ENCODE data around the gene MSH3.

MSH3 gene

GRCh38 chr5:80703291-80703690, 48.8 kb downstream of the MSH3 start:
- no peak for DNase-seq
- in situ Hi-C loops (cut with MboI; ENCODE audit: low pct_unique_long_range_greater_than_20kb, low sequenced_read_pairs) = loop anchor here (25.0 kb wide), 1 partner anchor 484 kb away; no protein-coding TSS in a partner anchor

- in situ Hi-C loops (cut with MboI; ENCODE audit: low pct_unique_long_range_greater_than_20kb, low sequenced_read_pairs) = loop anchor here (25.0 kb wide), 1 partner anchor 484 kb away; no protein-coding TSS in a partner anchor
- no peak for DNase-seq
Observed at GRCh38 chr5:80703747-80704146, 49.3 kb downstream of the MSH3 start.

DNA sequence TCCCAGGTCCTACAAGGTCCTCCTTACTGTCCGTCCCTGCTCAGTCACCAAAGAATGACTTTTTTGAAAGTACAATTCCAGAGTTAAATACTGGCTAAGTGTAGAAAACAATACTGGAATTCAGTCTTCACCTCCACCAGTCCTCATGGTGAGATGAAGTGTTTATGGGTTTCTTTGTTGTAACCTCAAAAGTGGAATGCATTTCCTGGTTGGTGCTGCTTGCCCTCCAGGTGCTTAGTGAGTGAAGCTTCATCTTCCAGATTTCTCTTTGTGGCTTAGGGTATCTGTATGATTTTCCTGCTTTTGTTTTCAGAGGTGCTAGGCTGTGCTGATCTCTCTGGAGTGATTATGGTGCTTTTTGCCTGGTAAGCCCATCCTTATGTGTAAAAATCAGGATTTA, 49.8 kb downstream of the MSH3 start:
- in situ Hi-C loops (cut with MboI; ENCODE audit: low pct_unique_long_range_greater_than_20kb, low sequenced_read_pairs) = loop anchor here (25.0 kb wide), 1 partner anchor 483 kb away; no protein-coding TSS in a partner anchor

GRCh38 chr5:80705216-80705769, 50.8 kb downstream of the MSH3 start:
- DNase-seq = no peak
- in situ Hi-C loops (cut with MboI; ENCODE audit: low pct_unique_long_range_greater_than_20kb, low sequenced_read_pairs) = loop anchor here (25.0 kb wide), 1 partner anchor 482 kb away; no protein-coding TSS in a partner anchor

More for the DNA sequence above, 49.8 kb downstream of the MSH3 start:
- DNase-seq = no peak

DNA sequence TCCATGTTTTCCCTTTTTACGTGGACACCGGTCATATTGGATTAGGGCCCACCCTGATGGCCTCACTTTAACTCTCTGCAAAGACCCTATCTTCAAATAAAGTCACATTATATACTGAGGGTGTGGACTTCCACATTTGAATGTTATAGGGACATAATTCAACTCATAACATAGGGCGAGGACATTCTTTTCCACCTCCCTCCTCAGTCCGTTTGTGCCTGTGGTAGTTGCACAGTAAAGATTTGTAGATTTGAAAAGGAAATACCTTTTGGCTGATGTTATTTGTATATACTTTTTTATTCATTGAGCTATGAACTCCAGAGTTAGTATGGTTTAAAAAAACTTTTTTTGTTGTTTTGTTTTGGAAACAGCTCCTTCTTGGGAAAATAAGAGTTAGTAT, 51.3 kb downstream of the MSH3 start:
- no peak for DNase-seq
- in situ Hi-C loops (cut with MboI; ENCODE audit: low pct_unique_long_range_greater_than_20kb, low sequenced_read_pairs) = loop anchor here (25.0 kb wide), 1 partner anchor 482 kb away; no protein-coding TSS in a partner anchor

DNA sequence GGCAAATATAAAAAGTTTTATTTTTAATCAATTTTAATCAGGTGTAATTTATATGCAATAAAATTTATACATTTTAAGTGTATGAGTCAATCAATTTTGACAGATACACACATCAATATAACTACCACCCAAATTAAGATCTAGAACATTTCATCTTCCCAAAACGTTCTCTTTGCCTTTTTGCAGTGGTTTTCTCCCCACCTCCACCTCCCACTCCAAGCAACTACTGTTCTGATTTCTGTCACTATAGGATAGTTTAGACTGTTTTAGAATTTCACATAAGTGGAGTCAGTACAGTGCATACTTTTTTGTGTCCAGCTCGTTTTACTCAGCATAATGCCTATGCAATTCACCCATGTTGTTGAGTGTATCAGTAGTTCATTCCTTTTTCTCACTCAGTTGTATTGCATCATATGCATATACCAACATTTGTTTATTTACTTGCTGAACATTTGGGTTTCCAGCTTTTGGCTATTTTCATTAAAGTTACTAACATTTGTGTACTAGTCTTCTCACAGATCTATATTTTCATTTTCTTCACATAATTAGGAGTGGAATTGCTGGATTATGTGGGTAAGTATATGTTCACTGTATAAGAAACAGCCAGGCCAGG, 52.5 kb downstream of the MSH3 start:
- no peak for DNase-seq
- in situ Hi-C loops (cut with MboI; ENCODE audit: low pct_unique_long_range_greater_than_20kb, low sequenced_read_pairs) = loop anchor here (25.0 kb wide), 1 partner anchor 480 kb away; no protein-coding TSS in a partner anchor

GRCh38 chr5:80707645-80708044, 53.2 kb downstream of the MSH3 start:
- in situ Hi-C loops (cut with MboI; ENCODE audit: low pct_unique_long_range_greater_than_20kb, low sequenced_read_pairs) = loop anchor here (25.0 kb wide), 1 partner anchor 480 kb away; no protein-coding TSS in a partner anchor
- no peak for DNase-seq

DNA sequence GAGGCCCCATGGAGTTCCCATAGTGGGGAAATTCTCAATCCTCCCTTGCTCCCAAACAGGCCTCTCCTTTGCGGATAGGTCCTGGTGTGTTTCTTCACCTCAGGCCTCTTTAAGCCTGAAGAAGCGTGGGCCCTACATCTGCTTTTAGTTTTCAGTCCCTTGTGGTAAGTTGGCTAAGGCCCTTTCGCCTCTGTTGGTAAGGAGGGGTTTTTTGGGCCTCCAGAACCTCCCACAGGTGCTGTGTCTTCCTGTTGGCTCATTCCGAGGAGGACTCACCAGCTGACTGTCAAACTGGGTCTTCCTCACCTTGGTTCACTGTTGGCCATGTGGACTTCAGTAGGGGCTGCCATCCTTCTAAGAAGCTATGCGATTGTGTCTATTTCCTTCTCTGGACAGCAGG, 56.8 kb downstream of the MSH3 start:
- DNase-seq = no peak
- in situ Hi-C loops (cut with MboI; ENCODE audit: low pct_unique_long_range_greater_than_20kb, low sequenced_read_pairs) = loop anchor here (25.0 kb wide), 1 partner anchor 476 kb away; no protein-coding TSS in a partner anchor

GRCh38 chr5:80711938-80712337, 57.5 kb downstream of the MSH3 start:
- peak; percentile 28 for DNase-seq
- in situ Hi-C loops (cut with MboI; ENCODE audit: low pct_unique_long_range_greater_than_20kb, low sequenced_read_pairs) = loop anchor here (25.0 kb wide), 1 partner anchor 475 kb away; no protein-coding TSS in a partner anchor

GRCh38 chr5:80712919-80713318, 58.5 kb downstream of the MSH3 start:
- in situ Hi-C loops (cut with MboI; ENCODE audit: low pct_unique_long_range_greater_than_20kb, low sequenced_read_pairs) = loop anchor here (25.0 kb wide), 1 partner anchor 474 kb away; no protein-coding TSS in a partner anchor
- no peak for DNase-seq

- no peak for DNase-seq
- in situ Hi-C loops (cut with MboI; ENCODE audit: low pct_unique_long_range_greater_than_20kb, low sequenced_read_pairs) = loop anchor here (25.0 kb wide), 1 partner anchor 474 kb away; no protein-coding TSS in a partner anchor
Observed at GRCh38 chr5:80713631-80714030, 59.2 kb downstream of the MSH3 start.

DNA sequence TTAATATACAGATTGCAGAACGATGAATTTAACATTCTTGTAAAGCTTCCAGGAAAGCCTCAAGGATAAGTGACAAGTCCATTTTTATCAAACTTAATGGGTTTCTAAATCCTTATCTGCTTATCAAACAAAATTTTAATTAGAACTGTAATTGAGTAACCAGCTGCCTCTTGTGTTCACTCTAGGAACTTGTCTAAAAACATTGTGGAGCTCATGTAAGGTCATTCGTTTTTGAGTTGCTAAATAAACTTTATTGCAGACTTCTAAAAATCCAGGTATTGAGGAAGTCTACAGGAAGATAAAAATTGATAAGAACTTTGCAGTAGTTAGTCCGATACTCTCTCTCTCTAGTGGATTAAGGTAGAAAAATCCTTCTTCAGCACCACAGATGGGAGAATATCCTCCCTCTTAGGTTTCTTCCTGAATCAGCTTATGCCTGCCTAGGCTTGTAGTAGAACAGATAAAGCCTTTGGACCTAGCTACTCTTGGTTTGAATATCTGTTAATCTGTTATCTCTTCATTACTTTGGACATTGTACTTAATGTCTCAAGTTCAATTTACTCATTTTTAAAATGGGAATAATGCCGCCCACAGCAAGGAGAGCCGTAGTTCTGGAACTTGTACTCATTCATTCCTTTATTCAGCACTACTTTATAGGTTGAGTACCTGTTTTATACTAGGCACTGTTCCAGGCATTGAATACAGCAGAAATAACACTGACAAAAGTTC, 60.3 kb downstream of the MSH3 start:
- DNase-seq = no peak
- in situ Hi-C loops (cut with MboI; ENCODE audit: low pct_unique_long_range_greater_than_20kb, low sequenced_read_pairs) = loop anchor here (25.0 kb wide), 1 partner anchor 473 kb away; no protein-coding TSS in a partner anchor

- no peak for DNase-seq
- in situ Hi-C loops (cut with MboI; ENCODE audit: low pct_unique_long_range_greater_than_20kb, low sequenced_read_pairs) = loop anchor here (25.0 kb wide), 1 partner anchor 471 kb away; no protein-coding TSS in a partner anchor
Observed at GRCh38 chr5:80715887-80716286, 61.4 kb downstream of the MSH3 start.

- DNase-seq = no peak
- in situ Hi-C loops (cut with MboI; ENCODE audit: low pct_unique_long_range_greater_than_20kb, low sequenced_read_pairs) = loop anchor here (25.0 kb wide), 1 partner anchor 467 kb away; no protein-coding TSS in a partner anchor
Observed at GRCh38 chr5:80720181-80720580, 65.7 kb downstream of the MSH3 start.

- in situ Hi-C loops (cut with MboI; ENCODE audit: low pct_unique_long_range_greater_than_20kb, low sequenced_read_pairs) = loop anchor here (25.0 kb wide), 1 partner anchor 464 kb away; no protein-coding TSS in a partner anchor
Observed at GRCh38 chr5:80722916-80723315, 68.5 kb downstream of the MSH3 start.

DNA sequence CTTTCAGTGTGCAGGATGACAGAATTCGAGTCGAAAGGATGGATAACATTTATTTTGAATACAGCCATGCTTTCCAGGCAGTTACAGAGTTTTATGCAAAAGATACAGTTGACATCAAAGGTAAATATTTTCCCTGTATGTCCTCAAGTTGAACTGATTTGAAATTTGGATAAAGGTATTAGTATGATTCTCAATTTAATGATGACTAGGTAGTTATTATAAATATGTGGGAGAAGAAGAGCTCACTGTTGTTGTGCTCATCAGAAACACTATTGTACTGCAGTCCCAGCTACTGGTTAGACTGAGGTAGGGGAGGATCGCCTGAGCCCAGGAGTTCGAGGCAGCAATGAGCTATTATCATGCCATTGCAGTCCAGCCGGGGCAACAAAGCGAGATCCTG, 71.0 kb downstream of the MSH3 start:
- in situ Hi-C loops (cut with MboI; ENCODE audit: low pct_unique_long_range_greater_than_20kb, low sequenced_read_pairs) = no loop called here
- DNase-seq = no peak

More at GRCh38 chr5:80722916-80723315, 68.5 kb downstream of the MSH3 start:
- DNase-seq = no peak

GRCh38 chr5:80736730-80737129, 82.3 kb downstream of the MSH3 start:
- DNase-seq = no peak

GRCh38 chr5:80738466-80738865, 84.0 kb downstream of the MSH3 start:
- DNase-seq = no peak
- in situ Hi-C loops (cut with MboI; ENCODE audit: low pct_unique_long_range_greater_than_20kb, low sequenced_read_pairs) = no loop called here

More at GRCh38 chr5:80736730-80737129, 82.3 kb downstream of the MSH3 start:
- in situ Hi-C loops (cut with MboI; ENCODE audit: low pct_unique_long_range_greater_than_20kb, low sequenced_read_pairs) = no loop called here

GRCh38 chr5:80739057-80739456, 84.6 kb downstream of the MSH3 start:
- in situ Hi-C loops (cut with MboI; ENCODE audit: low pct_unique_long_range_greater_than_20kb, low sequenced_read_pairs) = no loop called here
- no peak for DNase-seq

All from KBM-7 (cell line).